ENCODE data around the gene PTPRM.

PTPRM gene

DNA sequence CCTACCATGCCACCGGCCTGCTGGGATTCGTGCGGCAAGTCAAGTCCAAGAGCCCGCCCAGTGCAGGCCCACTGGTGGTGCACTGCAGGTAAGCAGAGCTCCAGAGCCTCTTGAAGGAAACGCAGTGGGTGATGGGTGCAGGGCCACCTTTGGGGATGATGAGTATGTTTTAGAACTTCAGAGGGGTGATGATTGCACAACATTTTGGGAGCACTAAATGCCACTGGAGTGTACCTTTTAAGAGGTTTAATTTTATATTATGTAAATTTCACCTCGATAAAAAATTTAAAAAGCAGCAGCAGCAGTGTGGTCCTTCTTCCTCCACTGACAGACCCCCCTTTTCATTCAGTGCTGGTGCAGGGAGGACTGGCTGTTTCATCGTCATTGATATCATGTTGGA, 809.0 kb downstream of the PTPRM start:
- Histone ChIP-seq H3K4me2 (ENCODE audit: low read depth, low read length, poor library complexity, severe bottlenecking) (no peak overlapping the region), H3K4me3 (ENCODE audit: low read length, poor library complexity, severe bottlenecking) (no peak overlapping the region), H3K79me2 (ENCODE audit: insufficient read depth, low read length) (no peaks in the 10 kb centered on the region), H3F3A (ENCODE audit: low read depth) (no peaks in the 10 kb centered on the region), H3K4me1 (ENCODE audit: insufficient read depth, low read length, poor library complexity, severe bottlenecking) (no peaks in the 10 kb centered on the region), H3K27me3 (ENCODE audit: insufficient read depth, low read length, poor library complexity, severe bottlenecking) (no peaks in the 10 kb centered on the region), H3K36me3 (ENCODE audit: insufficient read depth, low read length) (no peaks in the 10 kb centered on the region), H3K9ac (ENCODE audit: low read depth, low read length, poor library complexity, severe bottlenecking) (no peak overlapping the region), H3K9me3 (ENCODE audit: insufficient read depth, low read depth, low read length) (no peaks in the 10 kb centered on the region; the same call in 1 of the 2 replicates), H4K20me1 (ENCODE audit: insufficient read depth, low read length, poor library complexity, severe bottlenecking) (no peaks in the 10 kb centered on the region), H3K9me2 (replicated peaks; ENCODE audit: low read depth, low read length) (no peaks in the 10 kb centered on the region), H2AFZ (ENCODE audit: low read length) (no peak overlapping the region)
- no peak for TF ChIP-seq EZH2phosphoT487 (IDR thresholded peaks at IDR 0.05; ENCODE audit: borderline replicate concordance)
- no peak for TF ChIP-seq CTCF (conservative IDR thresholded peaks at IDR 0.05; ENCODE audit: low read length)

- no peaks in the 10 kb centered on the region for H4K20me1 ChIP-seq (ENCODE audit: insufficient read depth, low read length, poor library complexity, severe bottlenecking)
- no peak overlapping the region for H2AFZ ChIP-seq (ENCODE audit: low read length)
- no peaks in the 10 kb centered on the region for H3K9me2 ChIP-seq (replicated peaks; ENCODE audit: low read depth, low read length)
- no peaks in the 10 kb centered on the region for H3K36me3 ChIP-seq (ENCODE audit: insufficient read depth, low read length)
- no peak overlapping the region for H3K4me2 ChIP-seq (ENCODE audit: low read depth, low read length, poor library complexity, severe bottlenecking)
- H3K9ac ChIP-seq (ENCODE audit: low read depth, low read length, poor library complexity, severe bottlenecking), result no peak overlapping the region
- no peaks in the 10 kb centered on the region for H3K4me1 ChIP-seq (ENCODE audit: insufficient read depth, low read length, poor library complexity, severe bottlenecking)
- H3K4me3 ChIP-seq (ENCODE audit: low read length, poor library complexity, severe bottlenecking), result no peak overlapping the region
- no peaks in the 10 kb centered on the region for H3F3A ChIP-seq (ENCODE audit: low read depth)
- no peaks in the 10 kb centered on the region; the same call in 1 of the 2 replicates for H3K9me3 ChIP-seq (ENCODE audit: insufficient read depth, low read depth, low read length)
- no peaks in the 10 kb centered on the region for H3K79me2 ChIP-seq (ENCODE audit: insufficient read depth, low read length)
- TF ChIP-seq CTCF (conservative IDR thresholded peaks at IDR 0.05; ENCODE audit: low read length) (no peak), EZH2phosphoT487 (IDR thresholded peaks at IDR 0.05; ENCODE audit: borderline replicate concordance) (no peak)
- no peaks in the 10 kb centered on the region for H3K27me3 ChIP-seq (ENCODE audit: insufficient read depth, low read length, poor library complexity, severe bottlenecking)
Measured at GRCh38 chr18:8379187-8379941, 812.2 kb downstream of the PTPRM start.

GRCh38 chr18:8380006-8380405, 812.9 kb downstream of the PTPRM start:
- Histone ChIP-seq H2AFZ (ENCODE audit: low read length) (no peak overlapping the region), H3K4me1 (ENCODE audit: insufficient read depth, low read length, poor library complexity, severe bottlenecking) (no peaks in the 10 kb centered on the region), H3K9me3 (ENCODE audit: insufficient read depth, low read depth, low read length) (no peaks in the 10 kb centered on the region; the same call in 1 of the 2 replicates), H3F3A (ENCODE audit: low read depth) (no peaks in the 10 kb centered on the region), H3K9me2 (replicated peaks; ENCODE audit: low read depth, low read length) (no peaks in the 10 kb centered on the region), H3K27me3 (ENCODE audit: insufficient read depth, low read length, poor library complexity, severe bottlenecking) (no peaks in the 10 kb centered on the region), H4K20me1 (ENCODE audit: insufficient read depth, low read length, poor library complexity, severe bottlenecking) (no peaks in the 10 kb centered on the region), H3K9ac (ENCODE audit: low read depth, low read length, poor library complexity, severe bottlenecking) (no peak overlapping the region), H3K4me3 (ENCODE audit: low read length, poor library complexity, severe bottlenecking) (no peak overlapping the region), H3K4me2 (ENCODE audit: low read depth, low read length, poor library complexity, severe bottlenecking) (no peak overlapping the region), H3K36me3 (ENCODE audit: insufficient read depth, low read length) (no peaks in the 10 kb centered on the region), H3K79me2 (ENCODE audit: insufficient read depth, low read length) (no peaks in the 10 kb centered on the region)
- TF ChIP-seq EZH2phosphoT487 (IDR thresholded peaks at IDR 0.05; ENCODE audit: borderline replicate concordance) (no peak), CTCF (conservative IDR thresholded peaks at IDR 0.05; ENCODE audit: low read length) (no peak)

Data from Loucy (cell line).